Measurements from ENCODE around the gene DRC7. TPM values are rescaled to one million over a fixed set of nuclear protein-coding genes. Genes with fewer than 3 reads are reported as not detected.

DRC7 gene
- polyA plus RNA-seq, 1 donor from 2014 or later: 1.4 TPM

DNA sequence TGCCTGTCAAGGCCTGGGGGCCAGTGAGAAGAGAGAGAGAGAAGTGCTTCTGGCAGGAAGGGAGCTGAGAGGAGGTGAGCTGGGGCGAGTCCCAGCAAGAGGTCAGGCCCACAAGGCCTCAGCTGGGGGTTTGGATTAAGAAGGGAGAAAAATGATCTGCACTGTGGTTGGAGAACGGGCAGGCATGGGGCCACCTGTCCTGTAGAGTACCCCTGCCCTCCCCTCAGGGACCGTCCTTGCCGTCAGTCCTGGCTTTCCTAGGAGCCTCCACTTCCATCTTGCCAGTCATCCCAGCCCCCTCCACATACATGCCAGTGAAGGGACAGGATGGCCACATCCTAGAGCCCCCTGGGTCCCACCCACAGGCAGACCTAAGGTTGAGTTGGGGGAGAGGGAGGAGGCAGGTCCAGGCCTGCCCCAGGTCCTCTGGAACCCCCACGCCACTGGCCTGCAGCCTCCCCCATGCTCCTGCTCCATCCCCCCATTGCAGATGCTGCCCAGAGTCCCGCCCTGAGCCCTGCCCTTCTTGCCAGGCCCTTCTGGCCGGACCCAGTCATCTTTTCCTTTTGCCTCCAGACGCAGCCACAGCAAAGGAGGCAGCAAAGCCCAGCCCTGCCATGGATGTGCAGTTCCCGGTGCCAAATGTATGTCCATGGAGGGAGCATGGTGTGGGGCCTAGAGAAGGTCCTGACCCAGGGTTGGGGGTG, 59.9 kb downstream of the DRC7 start:
- H3F3A ChIP-seq (ENCODE audit: insufficient read depth, low read length, poor library complexity, severe bottlenecking): no peaks in the 10 kb centered on the region
- H3K4me3 ChIP-seq (ENCODE audit: low read length): no peak overlapping the region
- no peak overlapping the region for H3K9ac ChIP-seq (ENCODE audit: low read length)
- no peaks in the 10 kb centered on the region for H3K79me2 ChIP-seq (replicated peaks; ENCODE audit: insufficient read depth, low read length)
- no peaks in the 10 kb centered on the region for H4K20me1 ChIP-seq (ENCODE audit: insufficient read depth)
- H3K4me2 ChIP-seq (ENCODE audit: low read length): no peak overlapping the region
- no peaks in the 10 kb centered on the region for H3K9me3 ChIP-seq (ENCODE audit: low read length)
- TF ChIP-seq, protein P1, sequence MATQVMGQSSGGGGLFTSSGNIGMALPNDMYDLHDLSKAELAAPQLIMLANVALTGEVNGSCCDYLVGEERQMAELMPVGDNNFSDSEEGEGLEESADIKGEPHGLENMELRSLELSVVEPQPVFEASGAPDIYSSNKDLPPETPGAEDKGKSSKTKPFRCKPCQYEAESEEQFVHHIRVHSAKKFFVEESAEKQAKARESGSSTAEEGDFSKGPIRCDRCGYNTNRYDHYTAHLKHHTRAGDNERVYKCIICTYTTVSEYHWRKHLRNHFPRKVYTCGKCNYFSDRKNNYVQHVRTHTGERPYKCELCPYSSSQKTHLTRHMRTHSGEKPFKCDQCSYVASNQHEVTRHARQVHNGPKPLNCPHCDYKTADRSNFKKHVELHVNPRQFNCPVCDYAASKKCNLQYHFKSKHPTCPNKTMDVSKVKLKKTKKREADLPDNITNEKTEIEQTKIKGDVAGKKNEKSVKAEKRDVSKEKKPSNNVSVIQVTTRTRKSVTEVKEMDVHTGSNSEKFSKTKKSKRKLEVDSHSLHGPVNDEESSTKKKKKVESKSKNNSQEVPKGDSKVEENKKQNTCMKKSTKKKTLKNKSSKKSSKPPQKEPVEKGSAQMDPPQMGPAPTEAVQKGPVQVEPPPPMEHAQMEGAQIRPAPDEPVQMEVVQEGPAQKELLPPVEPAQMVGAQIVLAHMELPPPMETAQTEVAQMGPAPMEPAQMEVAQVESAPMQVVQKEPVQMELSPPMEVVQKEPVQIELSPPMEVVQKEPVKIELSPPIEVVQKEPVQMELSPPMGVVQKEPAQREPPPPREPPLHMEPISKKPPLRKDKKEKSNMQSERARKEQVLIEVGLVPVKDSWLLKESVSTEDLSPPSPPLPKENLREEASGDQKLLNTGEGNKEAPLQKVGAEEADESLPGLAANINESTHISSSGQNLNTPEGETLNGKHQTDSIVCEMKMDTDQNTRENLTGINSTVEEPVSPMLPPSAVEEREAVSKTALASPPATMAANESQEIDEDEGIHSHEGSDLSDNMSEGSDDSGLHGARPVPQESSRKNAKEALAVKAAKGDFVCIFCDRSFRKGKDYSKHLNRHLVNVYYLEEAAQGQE (IDR thresholded peaks at IDR 0.05; ENCODE audit: borderline replicate concordance): no peak
- TF ChIP-seq, protein P2, sequence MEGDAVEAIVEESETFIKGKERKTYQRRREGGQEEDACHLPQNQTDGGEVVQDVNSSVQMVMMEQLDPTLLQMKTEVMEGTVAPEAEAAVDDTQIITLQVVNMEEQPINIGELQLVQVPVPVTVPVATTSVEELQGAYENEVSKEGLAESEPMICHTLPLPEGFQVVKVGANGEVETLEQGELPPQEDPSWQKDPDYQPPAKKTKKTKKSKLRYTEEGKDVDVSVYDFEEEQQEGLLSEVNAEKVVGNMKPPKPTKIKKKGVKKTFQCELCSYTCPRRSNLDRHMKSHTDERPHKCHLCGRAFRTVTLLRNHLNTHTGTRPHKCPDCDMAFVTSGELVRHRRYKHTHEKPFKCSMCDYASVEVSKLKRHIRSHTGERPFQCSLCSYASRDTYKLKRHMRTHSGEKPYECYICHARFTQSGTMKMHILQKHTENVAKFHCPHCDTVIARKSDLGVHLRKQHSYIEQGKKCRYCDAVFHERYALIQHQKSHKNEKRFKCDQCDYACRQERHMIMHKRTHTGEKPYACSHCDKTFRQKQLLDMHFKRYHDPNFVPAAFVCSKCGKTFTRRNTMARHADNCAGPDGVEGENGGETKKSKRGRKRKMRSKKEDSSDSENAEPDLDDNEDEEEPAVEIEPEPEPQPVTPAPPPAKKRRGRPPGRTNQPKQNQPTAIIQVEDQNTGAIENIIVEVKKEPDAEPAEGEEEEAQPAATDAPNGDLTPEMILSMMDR (IDR thresholded peaks at IDR 0.05; ENCODE audit: poor library complexity, severe bottlenecking): no peak
- TF ChIP-seq SMC3 (conservative IDR thresholded peaks at IDR 0.05; ENCODE audit: poor library complexity) (no peak), MXI1 (conservative IDR thresholded peaks at IDR 0.05; ENCODE audit: poor library complexity, severe bottlenecking) (no peak), EZH2 (IDR thresholded peaks at IDR 0.05; ENCODE audit: borderline replicate concordance, insufficient read depth, low read length, poor library complexity, severe bottlenecking) (no peak), TAF1 (IDR thresholded peaks at IDR 0.05; ENCODE audit: low read depth) (no peak), EP300 (conservative IDR thresholded peaks at IDR 0.05; ENCODE audit: poor library complexity, severe bottlenecking) (no peak), RAD21 (conservative IDR thresholded peaks at IDR 0.05) (no peak)
- H2AFZ ChIP-seq (ENCODE audit: low read depth, low read length): no peak overlapping the region
- H3K9me2 ChIP-seq (ENCODE audit: insufficient read depth, low read length): no peaks in the 10 kb centered on the region
- no peaks in the 10 kb centered on the region for H3K36me3 ChIP-seq (ENCODE audit: insufficient read depth, low read length)
- no peaks in the 10 kb centered on the region for H3K27me3 ChIP-seq (ENCODE audit: insufficient read depth, low read depth, low read length)
- H3K27ac ChIP-seq (ENCODE audit: low read length): no peak overlapping the region

GRCh38 chr16:57755061-57755684, 60.6 kb downstream of the DRC7 start:
- no peak overlapping the region for H3K4me2 ChIP-seq (ENCODE audit: low read length)
- TF ChIP-seq TAF1 (IDR thresholded peaks at IDR 0.05; ENCODE audit: low read depth): no peak
- TF ChIP-seq MXI1 (conservative IDR thresholded peaks at IDR 0.05; ENCODE audit: poor library complexity, severe bottlenecking): no peak
- no peak for TF ChIP-seq POLR2AphosphoS5 (IDR thresholded peaks at IDR 0.05)
- no peak for TF ChIP-seq RAD21 (conservative IDR thresholded peaks at IDR 0.05)
- TF ChIP-seq, protein P1 (IDR thresholded peaks at IDR 0.05; ENCODE audit: borderline replicate concordance): no peak
- no peak for TF ChIP-seq EP300 (conservative IDR thresholded peaks at IDR 0.05; ENCODE audit: poor library complexity, severe bottlenecking)
- TF ChIP-seq SMC3 (conservative IDR thresholded peaks at IDR 0.05; ENCODE audit: poor library complexity): no peak
- TF ChIP-seq, protein P2 (IDR thresholded peaks at IDR 0.05; ENCODE audit: poor library complexity, severe bottlenecking): no peak
- TF ChIP-seq EZH2 (IDR thresholded peaks at IDR 0.05; ENCODE audit: borderline replicate concordance, insufficient read depth, low read length, poor library complexity, severe bottlenecking): no peak
- H3F3A ChIP-seq (ENCODE audit: insufficient read depth, low read length, poor library complexity, severe bottlenecking): no peaks in the 10 kb centered on the region
- H3K4me3 ChIP-seq (ENCODE audit: low read length): no peak overlapping the region
- no peaks in the 10 kb centered on the region for H3K9me3 ChIP-seq (ENCODE audit: low read length)
- H3K27ac ChIP-seq (ENCODE audit: low read length): no peak overlapping the region
- H3K79me2 ChIP-seq (replicated peaks; ENCODE audit: insufficient read depth, low read length): no peaks in the 10 kb centered on the region
- no peaks in the 10 kb centered on the region for H3K27me3 ChIP-seq (ENCODE audit: insufficient read depth, low read depth, low read length)
- no peaks in the 10 kb centered on the region for H3K9me2 ChIP-seq (ENCODE audit: insufficient read depth, low read length)
- no peaks in the 10 kb centered on the region for H3K36me3 ChIP-seq (ENCODE audit: insufficient read depth, low read length)
- H4K20me1 ChIP-seq (ENCODE audit: insufficient read depth): no peaks in the 10 kb centered on the region
- no peak overlapping the region for H3K9ac ChIP-seq (ENCODE audit: low read length)
- H2AFZ ChIP-seq (ENCODE audit: low read depth, low read length): no peak overlapping the region

All from neural cell (in vitro differentiated cells).